ENCODE results near the gene GABRB3.

The GABRB3 gene

DNA sequence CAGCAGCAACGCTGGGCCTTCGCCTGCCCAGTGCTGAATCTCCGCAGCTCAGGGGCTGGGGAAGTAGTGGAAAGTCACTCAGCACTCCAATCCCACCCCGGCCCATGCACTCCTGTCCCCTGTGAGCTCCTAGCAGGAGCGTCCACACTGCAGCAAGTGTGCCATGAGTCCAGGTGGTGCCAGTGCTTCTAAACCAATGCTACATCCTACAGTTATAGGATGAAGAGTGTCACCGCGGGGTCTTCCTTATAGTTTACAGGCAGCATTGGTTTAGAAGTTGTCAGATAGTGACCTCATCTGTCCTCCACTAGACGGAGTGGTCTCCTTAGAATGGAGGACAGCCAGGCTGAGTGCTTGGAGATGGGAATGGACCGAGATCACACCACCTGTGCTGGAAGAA, 221.4 kb downstream of the GABRB3 start:
- peaks cover 61% of the 10 kb centered on the region for H3K9me3 Mint-ChIP-seq
- H3K27ac Mint-ChIP-seq = no peak overlapping the region
- no peaks in the 10 kb centered on the region for H3K36me3 Mint-ChIP-seq (ENCODE audit: low read depth)
- H3K27me3 Mint-ChIP-seq (ENCODE audit: low read depth) = no peaks in the 10 kb centered on the region
- H3K4me1 Mint-ChIP-seq (ENCODE audit: low read depth) = no peaks in the 10 kb centered on the region
- H3K4me3 Mint-ChIP-seq = no peak overlapping the region

GRCh38 chr15:26550880-26551279, 222.0 kb downstream of the GABRB3 start:
- H3K9me3 Mint-ChIP-seq = peaks cover 56% of the 10 kb centered on the region
- H3K27me3 Mint-ChIP-seq (ENCODE audit: low read depth) = no peaks in the 10 kb centered on the region
- H3K36me3 Mint-ChIP-seq (ENCODE audit: low read depth) = no peaks in the 10 kb centered on the region
- H3K4me3 Mint-ChIP-seq = no peak overlapping the region
- no peaks in the 10 kb centered on the region for H3K4me1 Mint-ChIP-seq (ENCODE audit: low read depth)
- H3K27ac Mint-ChIP-seq = no peak overlapping the region

DNA sequence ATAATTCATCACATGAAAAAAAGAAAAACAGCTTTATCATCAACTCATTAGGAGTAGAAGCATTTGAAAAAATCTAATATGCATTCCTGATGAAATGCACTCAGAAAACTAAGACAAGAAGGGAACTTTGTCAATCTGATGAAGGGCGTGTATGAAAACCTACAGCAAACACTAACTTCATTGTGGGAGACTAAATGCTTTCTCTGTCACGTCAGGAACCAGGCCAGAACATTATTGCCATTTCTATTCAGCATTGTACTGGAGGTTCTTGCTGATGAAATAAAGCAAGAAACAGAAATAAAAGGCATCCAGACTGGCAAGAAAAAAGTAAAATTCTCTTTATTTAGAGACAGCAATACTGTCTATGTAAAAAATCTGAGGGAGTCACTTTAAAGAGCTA, 235.2 kb downstream of the GABRB3 start:
- Mint-ChIP-seq H3K9me3 (peaks cover 47% of the 10 kb centered on the region), H3K4me3 (no peak overlapping the region), H3K4me1 (ENCODE audit: low read depth) (no peaks in the 10 kb centered on the region), H3K36me3 (ENCODE audit: low read depth) (no peaks in the 10 kb centered on the region), H3K27me3 (ENCODE audit: low read depth) (no peaks in the 10 kb centered on the region), H3K27ac (no peak overlapping the region)

GRCh38 chr15:26531489-26531888, 241.4 kb downstream of the GABRB3 start:
- no peaks in the 10 kb centered on the region for H3K4me1 Mint-ChIP-seq (ENCODE audit: low read depth)
- no peak overlapping the region for H3K4me3 Mint-ChIP-seq
- no peak overlapping the region for H3K27ac Mint-ChIP-seq
- H3K36me3 Mint-ChIP-seq (ENCODE audit: low read depth) = no peaks in the 10 kb centered on the region
- H3K27me3 Mint-ChIP-seq (ENCODE audit: low read depth) = no peaks in the 10 kb centered on the region
- H3K9me3 Mint-ChIP-seq = peaks cover 37% of the 10 kb centered on the region

- Mint-ChIP-seq H3K4me1 (ENCODE audit: low read depth) (no peaks in the 10 kb centered on the region), H3K9me3 (peaks cover 39% of the 10 kb centered on the region), H3K4me3 (no peak overlapping the region), H3K27ac (no peak overlapping the region), H3K27me3 (ENCODE audit: low read depth) (no peaks in the 10 kb centered on the region), H3K36me3 (ENCODE audit: low read depth) (no peaks in the 10 kb centered on the region)
These were observed 247.8 kb downstream of the GABRB3 start for GRCh38 chr15:26525096-26525495.

DNA sequence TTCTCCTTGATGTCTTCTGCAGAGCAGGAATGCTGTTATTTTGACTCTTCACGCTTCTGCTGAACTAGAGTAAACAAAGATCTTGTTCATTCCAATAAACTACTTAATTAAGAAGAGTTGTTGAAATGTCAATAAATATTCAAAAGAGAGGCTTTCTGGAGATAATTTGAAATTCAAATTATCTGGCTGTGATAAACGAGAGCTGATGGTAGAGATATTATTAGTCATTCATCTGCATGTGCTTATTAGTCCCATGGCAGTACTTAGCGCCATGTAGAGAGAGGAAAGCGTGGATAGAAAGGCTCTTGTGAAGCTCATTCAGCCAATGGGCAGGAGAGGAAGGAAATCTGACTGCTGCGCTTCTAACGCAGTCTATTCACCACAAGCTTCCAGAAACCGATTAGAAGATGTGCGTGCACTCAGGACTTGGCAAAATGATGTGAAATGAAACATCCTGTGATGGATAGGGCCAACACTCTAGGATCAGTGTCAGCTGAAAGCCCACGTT, 251.1 kb downstream of the GABRB3 start:
- H3K9me3 Mint-ChIP-seq = peaks cover 43% of the 10 kb centered on the region

DNA sequence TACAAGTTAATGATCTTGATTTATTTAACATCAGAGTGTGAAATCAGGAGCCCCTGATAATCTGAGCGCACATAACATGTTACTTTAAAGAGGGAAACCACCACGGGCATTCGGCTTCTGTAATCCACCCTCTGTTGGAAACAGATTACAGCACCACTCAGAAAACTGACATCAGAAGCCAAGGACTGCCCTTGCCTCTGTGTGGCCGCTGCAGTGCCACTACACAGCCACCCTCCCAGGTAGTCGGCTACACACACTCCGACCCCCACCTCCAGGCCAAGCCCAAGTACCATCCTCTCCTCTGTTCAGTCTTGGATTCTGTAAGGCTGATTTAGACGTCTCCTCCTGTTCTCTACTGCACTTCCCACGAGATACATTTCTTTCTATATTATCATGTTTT, 251.7 kb downstream of the GABRB3 start:
- no peaks in the 10 kb centered on the region for H3K4me1 Mint-ChIP-seq (ENCODE audit: low read depth)
- H3K4me3 Mint-ChIP-seq = no peak overlapping the region
- no peak overlapping the region for H3K27ac Mint-ChIP-seq
- H3K36me3 Mint-ChIP-seq (ENCODE audit: low read depth) = no peaks in the 10 kb centered on the region
- no peaks in the 10 kb centered on the region for H3K27me3 Mint-ChIP-seq (ENCODE audit: low read depth)
- H3K9me3 Mint-ChIP-seq = peaks cover 42% of the 10 kb centered on the region

More for the DNA sequence above, 251.1 kb downstream of the GABRB3 start:
- H3K27ac Mint-ChIP-seq = no peak overlapping the region
- no peaks in the 10 kb centered on the region for H3K4me1 Mint-ChIP-seq (ENCODE audit: low read depth)
- no peaks in the 10 kb centered on the region for H3K36me3 Mint-ChIP-seq (ENCODE audit: low read depth)
- no peaks in the 10 kb centered on the region for H3K27me3 Mint-ChIP-seq (ENCODE audit: low read depth)
- no peak overlapping the region for H3K4me3 Mint-ChIP-seq

- no peak overlapping the region for H3K27ac Mint-ChIP-seq
- no peaks in the 10 kb centered on the region for H3K36me3 Mint-ChIP-seq (ENCODE audit: low read depth)
- no peaks in the 10 kb centered on the region for H3K27me3 Mint-ChIP-seq (ENCODE audit: low read depth)
- H3K4me1 Mint-ChIP-seq (ENCODE audit: low read depth) = no peaks in the 10 kb centered on the region
- H3K4me3 Mint-ChIP-seq = no peak overlapping the region
- H3K9me3 Mint-ChIP-seq = peaks cover 36% of the 10 kb centered on the region
These were observed 254.0 kb downstream of the GABRB3 start for GRCh38 chr15:26518885-26519284.

GRCh38 chr15:26516102-26516980, 256.5 kb downstream of the GABRB3 start:
- H3K9me3 Mint-ChIP-seq = peaks cover 33% of the 10 kb centered on the region
- H3K27ac Mint-ChIP-seq = no peak overlapping the region
- H3K36me3 Mint-ChIP-seq (ENCODE audit: low read depth) = no peaks in the 10 kb centered on the region
- H3K27me3 Mint-ChIP-seq (ENCODE audit: low read depth) = no peaks in the 10 kb centered on the region
- no peak overlapping the region for H3K4me3 Mint-ChIP-seq
- no peaks in the 10 kb centered on the region for H3K4me1 Mint-ChIP-seq (ENCODE audit: low read depth)

GRCh38 chr15:26504009-26504408, 268.9 kb downstream of the GABRB3 start:
- peaks cover 25% of the 10 kb centered on the region for H3K9me3 Mint-ChIP-seq
- no peaks in the 10 kb centered on the region for H3K4me1 Mint-ChIP-seq (ENCODE audit: low read depth)
- H3K27me3 Mint-ChIP-seq (ENCODE audit: low read depth) = no peaks in the 10 kb centered on the region
- no peaks in the 10 kb centered on the region for H3K36me3 Mint-ChIP-seq (ENCODE audit: low read depth)
- H3K27ac Mint-ChIP-seq = no peak overlapping the region
- no peak overlapping the region for H3K4me3 Mint-ChIP-seq

All from T-helper 1 cell treated with Interleukin-12 subunit alpha and Interleukin-12 subunit beta and Interleukin-4 antibody, amounts not matched to agents 30 μg/mL and 1 μg/mL, for 36 hours (primary cell).